IMR-90 (cell line): ENCODE results near the gene IRF2. TPM values are rescaled to one million over a fixed set of nuclear protein-coding genes. Genes with fewer than 3 reads are reported as not detected.

Source experiments
- ATAC-seq: fragments of 200-7000 bp; cut with Tn5 transposase; 2 replicates; pipeline ENCODE4 v1.9.1; 2020; ENCODE audit warnings: low read depth, mild to moderate bottlenecking, moderate library complexity
- BruUV-seq: library from RNA; stranded (reverse); fragments of 400-500 nt; replicated peaks from 2 replicates; lab custom pipeline; 2021; lab: Mats Ljungman, UMichigan
- CTCF ChIA-PET: fragments of 300-600 bp; formaldehyde crosslinking; extraction: SDS; loops from one replicate; lab custom pipeline; 2021; ENCODE audit warnings: antibody characterized with exemption; lab: Yijun Ruan, JAX
- POLR2A ChIA-PET: fragments of 300-600 bp; sonication (Branson Sonifier 250); formaldehyde crosslinking; loops from one replicate; lab custom pipeline; 2022; ENCODE audit warnings: antibody characterized with exemption; ENCODE audit not compliant: unreplicated experiment; lab: Charles Lee
- DNase-seq: peaks from one replicate; pipeline ENCODE4 v3.0.0; 2013
- H2AFZ ChIP-seq: replicated peaks from 2 replicates; pipeline ENCODE3; 2013; ENCODE audit warnings: low read length, mild to moderate bottlenecking; ENCODE audit not compliant: poor library complexity
- H2AK5ac ChIP-seq: 2 replicates; pipeline ENCODE4 v1.6.1; 2013; ENCODE audit warnings: low read depth, low read length, inconsistent platforms
- H2AK9ac ChIP-seq: replicated peaks from 2 replicates; pipeline ENCODE3; 2013; ENCODE audit warnings: mild to moderate bottlenecking, low read depth, low read length, moderate library complexity; ENCODE audit not compliant: poor library complexity
- H2BK120ac ChIP-seq: 2 replicates; pipeline ENCODE4 v1.6.1; 2013; ENCODE audit warnings: low read depth, low read length, inconsistent platforms
- H2BK15ac ChIP-seq: 3 replicates; pipeline ENCODE4 v1.6.1; 2013; ENCODE audit warnings: low read depth, low read length, inconsistent platforms
- H2BK20ac ChIP-seq: 2 replicates; pipeline ENCODE4 v1.6.1; 2013; ENCODE audit warnings: low read depth, mild to moderate bottlenecking, inconsistent platforms, low read length, moderate library complexity
- H2BK5ac ChIP-seq: 2 replicates; pipeline ENCODE4 v1.6.1; 2013; ENCODE audit warnings: mild to moderate bottlenecking, low read depth, low read length, inconsistent platforms; ENCODE audit not compliant: poor library complexity, severe bottlenecking
- H3K14ac ChIP-seq: replicated peaks from 2 replicates; pipeline ENCODE4 v1.6.1; 2013; ENCODE audit warnings: low read depth, low read length, inconsistent platforms
- H3K18ac ChIP-seq: 2 replicates; pipeline ENCODE4 v1.6.1; 2013; ENCODE audit warnings: low read depth, low read length, control low read depth
- H3K23ac ChIP-seq: 2 replicates; pipeline ENCODE4 v1.6.1; 2013; ENCODE audit warnings: low read depth, low read length, inconsistent platforms
- H3K27ac ChIP-seq: 2 replicates; pipeline ENCODE4 v1.5.1; 2013; ENCODE audit warnings: mild to moderate bottlenecking, control low read depth, low read length; ENCODE audit not compliant: insufficient read depth
- H3K27me3 ChIP-seq: 2 replicates; pipeline ENCODE4 v1.6.1; 2013; ENCODE audit warnings: low read length; ENCODE audit not compliant: control insufficient read depth, insufficient read depth
- H3K36me3 ChIP-seq: 2 replicates; pipeline ENCODE4 v1.6.1; 2013; ENCODE audit warnings: low read length, mixed read lengths; ENCODE audit not compliant: control insufficient read depth, insufficient read depth
- H3K4ac ChIP-seq: 2 replicates; pipeline ENCODE4 v1.6.1; 2013; ENCODE audit warnings: low read depth, low read length, inconsistent platforms
- H3K4me1 ChIP-seq: 2 replicates; pipeline ENCODE4 v1.6.1; 2013; ENCODE audit warnings: low read length, mixed read lengths; ENCODE audit not compliant: control insufficient read depth, insufficient read depth
- H3K4me2 ChIP-seq: 2 replicates; pipeline ENCODE4 v1.6.1; 2013; ENCODE audit warnings: low read depth, mild to moderate bottlenecking, control low read depth, low read length, moderate library complexity
- H3K4me3 ChIP-seq: 2 replicates; pipeline ENCODE4 v1.5.1; 2013; ENCODE audit warnings: low read depth, mild to moderate bottlenecking, control low read depth, low read length, moderate library complexity; ENCODE audit not compliant: insufficient read depth
- H3K56ac ChIP-seq: 2 replicates; pipeline ENCODE4 v1.6.1; 2013; ENCODE audit warnings: low read length, inconsistent platforms; ENCODE audit not compliant: insufficient read depth; ENCODE audit errors: extremely low read depth
- H3K79me1 ChIP-seq, 2 experiments: 2 replicates each; pipeline ENCODE4 v1.6.1; 2013; ENCODE audit warnings: low read length in 2 of 2, inconsistent platforms in 1 of 2, low read depth in 1 of 2
- H3K9ac ChIP-seq: 2 replicates; pipeline ENCODE4 v1.6.1; 2013; ENCODE audit warnings: low read depth, low read length, control low read depth
- H3K9me1 ChIP-seq: 2 replicates; pipeline ENCODE4 v1.6.1; 2013; ENCODE audit warnings: low read length, inconsistent platforms; ENCODE audit not compliant: insufficient read depth
- H3K9me3 ChIP-seq: 2 replicates; pipeline ENCODE4 v1.6.1; 2013; ENCODE audit warnings: low read length; ENCODE audit not compliant: control insufficient read depth, insufficient read depth
- H4K20me1 ChIP-seq: 2 replicates; pipeline ENCODE4 v1.6.1; 2013; ENCODE audit warnings: low read length, inconsistent platforms; ENCODE audit not compliant: insufficient read depth
- H4K5ac ChIP-seq: 2 replicates; pipeline ENCODE4 v1.6.1; 2013; ENCODE audit warnings: mild to moderate bottlenecking, low read depth, low read length, control low read depth
- H4K8ac ChIP-seq, 2 experiments: 2 replicates each; pipeline ENCODE4 v1.6.1; 2013; ENCODE audit warnings: low read depth in 2 of 2, low read length in 2 of 2, control low read depth in 1 of 2, inconsistent platforms in 1 of 2
- H4K91ac ChIP-seq: 2 replicates; pipeline ENCODE4 v1.6.1; 2013; ENCODE audit warnings: low read depth, low read length, inconsistent platforms; ENCODE audit not compliant: insufficient read depth
- CHD1 ChIP-seq: IDR thresholded peaks from 2 replicates; pipeline ENCODE4 v1.6.1; 2012; ENCODE audit warnings: low read depth, low read length, improper control_type of control experiment
- CTCF ChIP-seq: conservative IDR thresholded peaks from 2 replicates; pipeline ENCODE4 v1.5.1; 2012; ENCODE audit warnings: mild to moderate bottlenecking, low read depth, low read length, improper control_type of control experiment
- MAFK ChIP-seq: IDR thresholded peaks from 2 replicates; pipeline ENCODE4 v1.6.1; 2012; ENCODE audit warnings: low read depth, low read length, improper control_type of control experiment
- MAZ ChIP-seq: IDR thresholded peaks from 2 replicates; pipeline ENCODE4 v1.6.1; 2012; ENCODE audit warnings: low read depth, mild to moderate bottlenecking, low read length, improper control_type of control experiment, moderate library complexity, borderline replicate concordance
- WGBS, 2 experiments: methylation state at CpG; one replicate each; pipeline versions ENCODE4 v1.1.5 to v1.1.7; 2013; ENCODE audit warnings: missing lambda C conversion rate in 2 of 2; ENCODE audit not compliant: insufficient read length in 1 of 2; ENCODE audit errors: extremely low coverage in 2 of 2; 5-methylcytosine and 5-hydroxymethylcytosine counted together
- dilution Hi-C: fragments of 300-500 bp; cut with HindIII; formaldehyde crosslinking; loops from one replicate; pipeline ENCODE4 v1.14.3; 2018; ENCODE audit warnings: low sequenced_read_pairs; ENCODE audit not compliant: unreplicated experiment
- in situ Hi-C: fragments of 300-500 bp; cut with MboI; formaldehyde crosslinking; loops from 3 replicates; pipeline ENCODE4 v1.14.3; 2019; ENCODE audit warnings: low sequenced_read_pairs, inconsistent platforms, mixed read lengths
- intact Hi-C: fragments of 100-400 bp; cut with micrococcal nuclease; formaldehyde crosslinking; loops from 2 replicates; pipeline ENCODE4 v1.10.0; 2022
- polyA plus RNA-seq, 3 experiments: library from polyadenylated mRNA; depleted of rRNA; stranded (reverse); fragments of >200 nt; gene quantifications; 2 replicates each; pipeline ENCODE4 v1.2.3, GENCODE V29; 2012; ENCODE audit warnings: low replicate concordance in 1 of 3
- total RNA-seq: library from RNA; depleted of rRNA; stranded (reverse); fragments of >200 nt; gene quantifications from 2 replicates; pipeline ENCODE4 v1.2.3, GENCODE V29; 2012

IRF2 gene
- total and polyA plus RNA-seq, 2 of the 4 experiments (the other 2 are of a cell fraction) = 16.5 to 21.9 TPM

DNA sequence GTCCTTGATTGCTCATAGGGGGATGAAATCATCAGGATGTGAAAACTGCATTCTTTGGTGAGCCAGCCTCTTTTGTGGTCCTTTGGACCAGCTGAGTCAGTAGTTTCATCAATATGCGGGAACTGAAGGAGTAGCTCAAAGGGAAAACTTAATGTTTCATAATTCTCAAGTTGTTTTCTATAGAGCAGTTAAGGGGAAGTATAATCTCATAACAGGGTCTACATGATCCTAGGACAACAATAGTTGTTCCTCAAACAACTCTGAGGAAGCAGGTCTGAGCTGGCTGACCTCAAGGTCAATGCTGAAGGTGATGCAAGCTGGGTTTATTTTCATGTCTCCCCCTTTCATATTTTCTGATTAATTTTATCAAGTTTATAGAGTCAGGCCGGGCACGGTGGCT lies 36.1 kb upstream of the IRF2 start:
- Histone ChIP-seq H3K4ac (no peak overlapping the region), H4K8ac (no peak overlapping the region), H3K36me3 (no peaks in the 10 kb centered on the region), H3K9me1 (peaks cover 4% of the 10 kb centered on the region; the same call in 1 of the 2 replicates), H3K4me3 (no peak overlapping the region), H3K9me3 (peaks cover 4% of the 10 kb centered on the region; the same call in 1 of the 2 replicates), H3K18ac (no peak overlapping the region), H2BK120ac (no peak overlapping the region), H2BK5ac (no peak overlapping the region), H2BK20ac (no peak overlapping the region), H3K79me1 (no peaks in the 10 kb centered on the region), H2AK5ac (no peak overlapping the region), H3K27ac (no peak overlapping the region), H3K4me2 (no peak overlapping the region), H3K27me3 (no peaks in the 10 kb centered on the region), H2BK15ac (no peak overlapping the region), H3K56ac (no peak overlapping the region), H2AK9ac (no peak overlapping the region), H3K23ac (no peak overlapping the region), H2AFZ (no peak overlapping the region), H4K20me1 (no peaks in the 10 kb centered on the region), H3K14ac (no peak overlapping the region), H3K4me1 (peaks cover 12% of the 10 kb centered on the region), H4K5ac (no peak overlapping the region), H3K9ac (no peak overlapping the region), H4K91ac (no peak overlapping the region)
- dilution Hi-C loops (no loop called here), intact Hi-C loops (no loop called here), in situ Hi-C loops (no loop called here)
- no TSS peak for BruUV-seq
- CTCF ChIA-PET = no interaction called here
- WGBS, 2 experiments = no CpG with 5 or more reads among the region's 3 CpGs
- no peak for ATAC-seq
- no peak for DNase-seq
- no peak for TF ChIP-seq MAFK
- no peak for TF ChIP-seq CHD1
- TF ChIP-seq CTCF = no peak
- TF ChIP-seq MAZ = no peak
- POLR2A ChIA-PET = no interaction called here
